Measurements from ENCODE around the gene STRN3. TPM values are rescaled to one million over a fixed set of nuclear protein-coding genes. Genes with fewer than 3 reads are reported as not detected.
"Not testable (repeated sequence)": the region's sequence is repeated elsewhere in the genome, so short reads cannot be mapped to it uniquely, and the experiment has no call there.

Gene STRN3
- total RNA-seq, 1 experiment from 2014 or later: 42.8 TPM

DNA sequence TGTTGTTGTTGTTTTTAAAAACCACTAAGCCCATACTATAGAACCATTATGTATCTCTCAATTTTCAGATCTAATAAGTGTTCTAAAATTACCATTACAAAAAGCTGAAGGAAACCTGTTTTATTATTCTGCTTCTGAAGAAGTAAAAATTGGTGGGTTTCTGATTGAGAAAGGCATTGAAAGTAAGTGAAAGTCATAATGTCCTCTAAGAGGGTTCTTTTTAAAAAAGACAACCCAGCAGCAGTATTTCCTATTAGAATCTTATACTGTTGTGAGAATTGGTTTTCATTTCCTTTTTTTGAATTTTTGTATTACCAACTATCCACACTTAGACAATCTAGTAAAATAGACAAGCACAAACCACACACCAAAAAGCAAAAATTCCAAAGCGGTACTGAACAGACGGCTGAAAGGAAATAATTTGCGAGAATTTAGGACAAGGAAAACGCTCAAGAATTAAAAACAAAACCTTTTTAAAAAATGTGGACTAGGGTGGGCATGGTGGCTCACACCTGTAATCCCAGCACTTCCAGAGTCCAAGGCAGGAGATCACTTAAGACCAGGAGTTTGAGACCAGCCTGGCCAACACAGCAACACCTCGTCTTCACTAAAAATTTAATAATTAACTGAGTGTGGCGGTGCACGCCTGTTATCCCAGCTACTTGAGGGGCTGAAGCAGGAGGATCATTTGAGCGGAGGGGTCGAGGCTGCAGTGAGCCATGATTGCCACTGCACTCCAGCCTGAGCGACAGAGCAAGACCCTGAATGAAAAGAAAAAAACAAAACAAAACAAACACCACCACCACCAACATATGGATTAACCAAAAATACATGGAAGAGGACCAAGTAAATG lies 67.4 kb downstream of the STRN3 start:
- Histone ChIP-seq H3K27me3 (ENCODE audit: control insufficient read depth, insufficient read depth, low read length) (no peaks in the 10 kb centered on the region), H3K4me3 (ENCODE audit: insufficient read depth, low read depth, low read length) (no peak overlapping the region), H3K36me3 (replicated peaks; ENCODE audit: control insufficient read depth, insufficient read depth, low read length) (no peaks in the 10 kb centered on the region)
- DNase-seq: no peak

DNA sequence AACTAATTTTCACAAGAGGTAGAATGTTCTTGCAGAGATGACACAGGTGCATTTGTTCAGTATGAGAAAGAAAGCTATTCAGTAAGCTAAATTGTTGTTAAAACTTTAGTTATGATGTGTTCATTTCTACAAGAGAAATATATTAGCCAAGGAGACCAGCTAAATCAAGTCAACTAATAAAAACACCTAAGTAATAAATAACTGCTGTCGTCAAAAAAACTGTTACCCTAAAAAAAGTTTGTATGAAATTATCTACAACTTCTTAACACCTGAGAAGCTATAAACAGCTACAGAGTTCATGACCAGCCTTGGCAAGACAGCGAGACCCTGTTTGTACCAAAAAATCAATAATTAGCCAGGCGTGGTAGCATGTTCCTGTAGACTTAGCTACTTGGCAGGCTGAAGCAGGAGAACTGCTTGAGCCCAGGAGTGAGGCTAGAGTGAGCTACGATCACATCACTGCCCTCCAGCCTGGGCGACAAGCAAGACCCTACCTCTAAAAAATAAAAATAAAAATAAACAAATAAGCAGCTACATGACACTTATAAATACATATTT lies 68.3 kb downstream of the STRN3 start:
- Histone ChIP-seq H3K27me3 (ENCODE audit: control insufficient read depth, insufficient read depth, low read length) (no peaks in the 10 kb centered on the region), H3K36me3 (replicated peaks; ENCODE audit: control insufficient read depth, insufficient read depth, low read length) (no peaks in the 10 kb centered on the region; the same call in 1 of the 2 replicates), H3K4me3 (ENCODE audit: insufficient read depth, low read depth, low read length) (no peak overlapping the region)
- no peak for DNase-seq

DNA sequence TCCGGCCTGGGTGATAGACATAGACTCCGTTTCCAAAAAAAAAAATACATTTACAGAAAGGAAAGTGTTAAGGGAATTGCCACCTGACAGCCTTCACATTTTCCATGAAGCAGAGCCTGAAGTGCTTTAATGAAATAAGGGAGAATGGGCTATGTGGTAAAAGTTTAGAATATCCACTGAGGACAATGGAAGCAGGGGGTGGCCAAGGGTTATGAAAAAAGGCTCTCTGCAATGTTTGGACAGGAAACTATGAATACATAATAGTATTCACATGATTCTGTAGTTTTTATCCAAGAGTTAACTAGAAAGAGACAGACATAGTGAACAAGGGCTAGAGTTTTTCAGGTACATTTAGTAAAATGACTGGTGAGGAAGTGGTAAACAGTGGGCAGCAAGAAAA lies 76.5 kb downstream of the STRN3 start:
- peaks cover 9% of the 10 kb centered on the region for H3K36me3 ChIP-seq (replicated peaks; ENCODE audit: control insufficient read depth, insufficient read depth, low read length)
- H3K27me3 ChIP-seq (ENCODE audit: control insufficient read depth, insufficient read depth, low read length): no peaks in the 10 kb centered on the region
- DNase-seq: no peak
- no peak overlapping the region for H3K4me3 ChIP-seq (ENCODE audit: insufficient read depth, low read depth, low read length)

DNA sequence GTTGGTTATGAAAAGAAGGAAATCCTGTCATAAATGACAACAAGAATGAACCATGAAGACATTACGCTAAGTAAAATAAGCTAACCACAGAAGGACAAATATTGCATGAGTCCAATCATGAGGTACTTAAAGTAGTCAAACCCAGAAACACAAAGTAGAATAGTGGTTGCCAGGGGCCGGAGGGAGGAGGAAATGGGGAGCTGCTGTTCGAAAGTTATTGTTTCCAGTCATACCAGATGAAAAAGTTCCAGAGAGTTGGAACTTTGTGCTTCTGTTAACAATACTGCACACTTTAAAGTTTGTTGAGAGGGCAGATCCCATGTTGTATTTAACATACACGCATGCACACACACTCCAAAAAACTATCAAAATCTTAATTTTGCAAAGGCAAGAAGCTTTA lies 82.5 kb downstream of the STRN3 start:
- no peak for DNase-seq
- Histone ChIP-seq H3K4me3 (ENCODE audit: insufficient read depth, low read depth, low read length) (no peak overlapping the region), H3K36me3 (replicated peaks; ENCODE audit: control insufficient read depth, insufficient read depth, low read length) (peaks cover 6% of the 10 kb centered on the region), H3K27me3 (ENCODE audit: control insufficient read depth, insufficient read depth, low read length) (no peaks in the 10 kb centered on the region)

DNA sequence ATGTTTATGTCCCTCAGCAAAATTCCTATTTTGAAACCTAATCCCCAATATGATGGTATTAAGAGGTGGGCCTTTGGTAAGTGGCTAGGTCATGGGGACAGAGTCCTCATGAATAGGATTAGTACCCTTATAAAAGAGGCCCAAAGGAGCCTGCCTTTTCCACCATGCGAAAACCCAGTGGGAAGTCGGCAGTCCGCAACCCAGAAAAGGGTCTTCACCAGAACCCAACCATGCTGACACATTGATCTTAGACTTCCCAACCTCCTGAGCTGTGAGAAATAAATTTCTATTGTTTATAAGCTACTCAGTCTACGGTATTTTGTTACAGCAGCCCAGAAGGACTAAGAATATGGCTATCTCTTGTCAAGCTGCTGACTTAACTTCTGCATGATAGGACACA lies 85.3 kb downstream of the STRN3 start:
- no peak for DNase-seq
- Histone ChIP-seq H3K4me3 (ENCODE audit: insufficient read depth, low read depth, low read length) (no peak overlapping the region), H3K36me3 (replicated peaks; ENCODE audit: control insufficient read depth, insufficient read depth, low read length) (peaks cover 3% of the 10 kb centered on the region), H3K27me3 (ENCODE audit: control insufficient read depth, insufficient read depth, low read length) (no peaks in the 10 kb centered on the region)

DNA sequence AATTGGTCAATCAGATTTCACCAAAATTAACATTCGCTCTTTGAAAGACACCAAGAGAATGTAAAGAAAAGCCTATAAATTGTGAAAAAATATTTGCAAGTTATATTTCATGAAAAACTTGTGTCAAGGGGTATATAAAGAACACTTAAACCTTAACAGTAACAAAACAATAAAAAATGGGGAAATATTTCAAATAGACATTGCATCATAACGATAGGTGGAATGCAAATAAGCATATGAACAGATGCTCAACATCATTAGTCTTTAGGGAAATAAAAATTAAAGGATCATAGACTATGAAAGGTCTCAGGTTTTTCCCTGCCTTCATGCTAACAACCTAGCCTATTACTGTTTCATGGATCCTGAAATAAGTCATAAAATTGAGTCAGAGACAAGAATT lies 87.6 kb downstream of the STRN3 start:
- Histone ChIP-seq H3K27me3 (ENCODE audit: control insufficient read depth, insufficient read depth, low read length) (no peaks in the 10 kb centered on the region), H3K36me3 (replicated peaks; ENCODE audit: control insufficient read depth, insufficient read depth, low read length) (peaks cover 1% of the 10 kb centered on the region), H3K4me3 (ENCODE audit: insufficient read depth, low read depth, low read length) (no peak overlapping the region)
- no peak for DNase-seq

DNA sequence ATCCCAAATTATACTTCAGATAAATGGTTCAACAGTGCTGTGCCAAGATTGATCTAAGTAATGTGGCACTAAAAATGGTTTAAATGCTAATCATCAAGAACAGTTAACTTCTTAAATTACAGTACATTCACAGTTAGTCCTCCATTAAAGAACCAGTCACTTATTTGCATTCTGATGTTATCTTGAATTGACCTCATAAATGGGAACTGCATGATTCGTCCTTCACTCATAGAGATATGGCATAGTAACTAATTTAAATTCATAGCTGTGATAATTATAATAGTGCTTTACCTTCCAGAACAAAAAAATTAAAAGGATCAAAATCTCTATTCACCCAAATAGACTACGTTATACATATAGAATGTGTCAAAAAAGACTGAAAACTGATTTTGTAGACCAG lies 90.7 kb downstream of the STRN3 start:
- Histone ChIP-seq H3K4me3 (ENCODE audit: insufficient read depth, low read depth, low read length) (no peak overlapping the region), H3K27me3 (ENCODE audit: control insufficient read depth, insufficient read depth, low read length) (no peaks in the 10 kb centered on the region), H3K36me3 (replicated peaks; ENCODE audit: control insufficient read depth, insufficient read depth, low read length) (peaks cover 1% of the 10 kb centered on the region; the same call in 1 of the 2 replicates)
- no peak for DNase-seq

DNA sequence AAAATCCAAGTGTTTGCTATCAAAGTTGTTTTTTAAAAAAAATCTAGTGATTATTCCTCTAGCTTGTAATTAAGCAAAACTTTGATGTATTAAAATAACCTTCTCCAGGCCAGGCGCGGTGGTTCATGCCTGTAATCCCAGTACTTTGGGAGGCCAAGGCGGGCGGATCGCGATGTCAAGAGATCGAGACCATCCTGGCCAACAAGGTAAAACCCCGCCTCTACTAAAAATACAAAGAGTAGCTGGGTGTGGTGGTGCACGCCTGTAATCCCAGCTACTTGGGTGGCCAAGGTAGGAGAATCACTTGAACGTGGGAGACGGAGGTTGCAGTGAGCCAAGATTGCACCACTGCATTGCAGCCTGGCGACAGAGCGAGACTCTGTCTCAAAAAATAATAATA lies 92.2 kb downstream of the STRN3 start:
- DNase-seq; H3K4me3 ChIP-seq (ENCODE audit: insufficient read depth, low read depth, low read length); H3K36me3 ChIP-seq (replicated peaks; ENCODE audit: control insufficient read depth, insufficient read depth, low read length); H3K27me3 ChIP-seq (ENCODE audit: control insufficient read depth, insufficient read depth, low read length): not testable (repeated sequence)

DNA sequence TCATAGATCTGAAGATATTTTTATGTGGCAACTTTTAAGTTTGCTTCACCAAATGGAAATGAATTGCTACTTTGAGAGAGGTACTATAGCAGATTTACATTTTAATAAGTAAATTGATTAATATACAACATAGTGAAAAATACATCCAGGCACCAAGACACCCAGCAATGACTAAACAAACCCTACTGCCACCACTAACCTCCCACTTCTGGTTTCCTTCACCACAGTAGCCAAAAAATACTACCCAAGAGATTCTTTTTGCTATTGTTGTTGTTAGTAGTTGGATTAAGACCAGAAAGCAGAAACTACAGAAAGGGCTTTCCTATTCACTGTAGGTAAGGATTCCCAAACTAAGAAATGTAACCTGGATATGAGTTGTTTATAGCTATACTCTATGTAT lies 97.7 kb downstream of the STRN3 start:
- Histone ChIP-seq H3K36me3 (replicated peaks; ENCODE audit: control insufficient read depth, insufficient read depth, low read length) (no peaks in the 10 kb centered on the region), H3K4me3 (ENCODE audit: insufficient read depth, low read depth, low read length) (no peak overlapping the region), H3K27me3 (ENCODE audit: control insufficient read depth, insufficient read depth, low read length) (no peaks in the 10 kb centered on the region)
- DNase-seq: no peak

DNA sequence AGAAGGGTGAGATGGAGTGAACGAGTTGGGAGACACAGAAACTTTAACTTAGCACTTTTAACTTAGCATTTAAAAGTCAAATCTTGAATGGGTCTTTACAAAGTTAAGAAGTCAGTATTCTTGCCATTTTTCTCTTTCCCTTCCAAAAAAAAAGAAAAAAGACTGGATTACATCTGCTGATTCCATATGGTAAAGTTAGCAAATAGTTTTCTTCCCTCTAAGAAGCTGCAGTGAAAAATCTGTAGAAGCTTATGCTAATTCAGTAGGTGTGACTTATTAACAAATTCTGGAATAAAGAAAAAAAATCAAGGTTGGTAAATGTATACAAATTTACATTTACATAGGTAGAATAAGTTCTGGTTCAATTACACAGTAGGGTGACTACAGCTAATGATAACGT lies 100.9 kb downstream of the STRN3 start:
- H3K27me3 ChIP-seq (ENCODE audit: control insufficient read depth, insufficient read depth, low read length): no peaks in the 10 kb centered on the region
- H3K4me3 ChIP-seq (ENCODE audit: insufficient read depth, low read depth, low read length): no peak overlapping the region
- no peaks in the 10 kb centered on the region for H3K36me3 ChIP-seq (replicated peaks; ENCODE audit: control insufficient read depth, insufficient read depth, low read length)
- no peak for DNase-seq

DNA sequence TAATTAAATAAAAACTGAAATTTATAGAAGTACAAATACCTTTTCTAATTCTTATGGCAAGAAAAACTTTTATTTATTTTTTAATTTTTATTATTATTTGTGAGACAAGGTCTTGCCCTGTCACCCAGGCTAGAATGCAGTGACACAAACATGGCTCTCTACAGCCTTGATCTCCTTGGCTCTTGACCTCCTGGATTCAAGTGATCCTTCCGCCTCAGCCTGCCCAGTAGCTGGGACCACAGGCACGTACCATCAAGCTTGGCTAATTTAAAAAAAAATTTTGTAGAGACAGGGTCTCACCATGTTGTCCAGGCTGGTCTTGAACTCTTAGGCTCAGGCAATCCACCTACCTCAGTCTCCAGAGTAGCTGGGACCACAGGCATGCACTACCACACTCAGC lies 104.4 kb downstream of the STRN3 start:
- Histone ChIP-seq H3K36me3 (replicated peaks; ENCODE audit: control insufficient read depth, insufficient read depth, low read length) (no peaks in the 10 kb centered on the region), H3K27me3 (ENCODE audit: control insufficient read depth, insufficient read depth, low read length) (no peaks in the 10 kb centered on the region), H3K4me3 (ENCODE audit: insufficient read depth, low read depth, low read length) (no peak overlapping the region)
- DNase-seq: no peak

DNA sequence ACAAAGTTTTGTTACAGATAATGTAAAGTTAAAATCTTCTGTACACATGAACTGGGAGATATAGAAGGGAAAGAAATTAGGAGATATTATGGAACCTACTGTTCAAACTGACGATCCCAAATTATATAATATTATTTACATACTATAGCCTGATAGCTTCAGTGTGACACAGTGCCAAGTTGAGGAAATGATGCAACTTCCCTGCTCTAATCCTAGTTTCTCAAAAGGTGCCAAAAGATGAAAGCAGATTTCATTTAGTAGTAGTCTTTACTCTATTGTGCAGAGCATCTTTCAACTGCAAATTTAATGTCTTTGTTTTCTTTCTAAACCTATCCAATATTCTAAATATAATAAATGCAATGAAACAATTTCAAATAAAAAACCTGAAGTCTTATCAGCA lies 104.9 kb downstream of the STRN3 start:
- DNase-seq: no peak
- no peak overlapping the region for H3K4me3 ChIP-seq (ENCODE audit: insufficient read depth, low read depth, low read length)
- H3K36me3 ChIP-seq (replicated peaks; ENCODE audit: control insufficient read depth, insufficient read depth, low read length): no peaks in the 10 kb centered on the region
- no peaks in the 10 kb centered on the region for H3K27me3 ChIP-seq (ENCODE audit: control insufficient read depth, insufficient read depth, low read length)

DNA sequence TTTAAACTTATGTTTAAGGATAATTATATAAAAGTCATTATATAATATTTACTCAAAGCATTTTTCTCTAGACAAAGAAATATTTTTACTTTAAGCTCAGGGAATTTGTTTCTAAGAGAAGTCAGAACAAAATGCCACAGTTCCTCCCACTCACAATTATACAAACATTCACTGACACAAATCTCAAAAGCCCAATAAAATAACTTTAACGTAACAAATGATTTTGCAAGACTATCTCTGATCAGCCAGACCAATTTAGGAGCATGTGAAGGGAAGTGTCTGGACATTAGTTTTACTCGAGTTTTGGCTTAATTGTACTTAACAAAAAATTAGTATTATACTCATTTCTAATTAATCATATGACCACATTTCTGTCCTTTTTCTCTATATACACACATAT lies 110.6 kb downstream of the STRN3 start:
- H3K36me3 ChIP-seq (replicated peaks; ENCODE audit: control insufficient read depth, insufficient read depth, low read length): peaks cover 2% of the 10 kb centered on the region
- H3K27me3 ChIP-seq (ENCODE audit: control insufficient read depth, insufficient read depth, low read length): no peaks in the 10 kb centered on the region
- no peak overlapping the region for H3K4me3 ChIP-seq (ENCODE audit: insufficient read depth, low read depth, low read length)
- DNase-seq: no peak

DNA sequence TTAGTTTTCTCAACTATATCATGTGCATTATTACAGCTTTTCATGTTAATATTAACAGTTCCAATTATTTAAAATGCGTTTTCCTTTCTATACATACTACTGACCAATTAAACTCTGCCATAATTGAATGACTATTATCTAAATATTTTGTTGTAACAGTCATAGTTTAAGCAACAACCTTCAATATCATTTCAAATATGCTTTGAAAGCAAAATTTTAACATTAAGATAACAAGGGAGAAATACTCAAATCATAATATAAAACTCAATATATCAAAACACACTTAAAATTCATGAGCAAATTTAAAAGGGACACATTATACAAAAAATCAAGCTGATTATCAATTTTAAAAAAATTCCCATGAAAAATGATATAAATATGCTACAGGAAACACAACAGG lies 111.4 kb downstream of the STRN3 start:
- Histone ChIP-seq H3K36me3 (replicated peaks; ENCODE audit: control insufficient read depth, insufficient read depth, low read length) (peaks cover 4% of the 10 kb centered on the region), H3K4me3 (ENCODE audit: insufficient read depth, low read depth, low read length) (no peak overlapping the region)

DNA sequence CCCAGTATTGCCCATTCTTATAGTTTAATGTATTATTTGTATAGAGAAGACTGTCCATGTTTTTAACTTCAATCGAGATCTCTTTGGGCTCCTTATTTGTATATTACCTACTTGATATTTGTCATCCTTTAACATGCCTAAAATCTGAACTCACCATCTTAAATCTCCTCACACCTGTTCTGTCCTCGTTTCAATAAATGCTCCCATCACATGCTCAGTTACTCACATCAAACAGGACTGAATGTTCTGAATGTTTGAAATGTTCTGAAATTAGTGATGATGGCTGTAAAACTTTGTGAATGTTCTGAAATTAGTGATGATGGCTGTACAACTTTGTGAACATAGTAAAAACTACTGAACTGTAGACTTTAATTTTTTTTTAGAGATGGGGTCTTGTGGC lies 117.4 kb downstream of the STRN3 start:
- peaks cover 10% of the 10 kb centered on the region for H3K36me3 ChIP-seq (replicated peaks; ENCODE audit: control insufficient read depth, insufficient read depth, low read length)
- DNase-seq: no peak
- no peaks in the 10 kb centered on the region for H3K27me3 ChIP-seq (ENCODE audit: control insufficient read depth, insufficient read depth, low read length)
- no peak overlapping the region for H3K4me3 ChIP-seq (ENCODE audit: insufficient read depth, low read depth, low read length)

More for the DNA sequence above, 111.4 kb downstream of the STRN3 start:
- H3K27me3 ChIP-seq (ENCODE audit: control insufficient read depth, insufficient read depth, low read length): no peaks in the 10 kb centered on the region
- no peak for DNase-seq
